Stimulated activated CD4-positive, alpha-beta T cell treated with anti-CD3 and anti-CD28 coated beads, Interleukin-1b, Interleukin-23, amount 100 ng/mL, for 4 hours (primary cell): ENCODE results near the gene TNNI3K.

ENCODE experiments used
- DNase-seq, 2 donors: peaks; one replicate each; pipeline ENCODE4 v3.0.0-alpha.2; 2020; ENCODE audit warnings: low read depth in 2 of 2

TNNI3K gene

GRCh38 chr1:74392186-74392585 is 157.0 kb downstream of the TNNI3K start:
- no peak for DNase-seq

GRCh38 chr1:74392840-74393239 is 157.7 kb downstream of the TNNI3K start:
- no peak for DNase-seq

GRCh38 chr1:74395571-74395970 is 160.4 kb downstream of the TNNI3K start:
- DNase-seq, result no peak

- DNase-seq, result no peak
Observed at GRCh38 chr1:74396462-74396861, 161.3 kb downstream of the TNNI3K start.

- DNase-seq, result no peak
Observed at GRCh38 chr1:74396933-74397332, 161.7 kb downstream of the TNNI3K start.

GRCh38 chr1:74399249-74399648 is 164.1 kb downstream of the TNNI3K start:
- DNase-seq, result no peak

GRCh38 chr1:74402873-74403272 is 167.7 kb downstream of the TNNI3K start:
- DNase-seq, result no peak

- no peak for DNase-seq
Observed at GRCh38 chr1:74403606-74404005, 168.4 kb downstream of the TNNI3K start.

GRCh38 chr1:74406759-74407158 is 171.6 kb downstream of the TNNI3K start:
- DNase-seq, result no peak

- DNase-seq, result no peak
Observed at GRCh38 chr1:74407902-74408301, 172.7 kb downstream of the TNNI3K start.

- DNase-seq, result no peak
Observed at GRCh38 chr1:74412244-74412643, 177.1 kb downstream of the TNNI3K start.

GRCh38 chr1:74415935-74416334 is 180.7 kb downstream of the TNNI3K start:
- no peak for DNase-seq

- no peak for DNase-seq
Observed at GRCh38 chr1:74419611-74420010, 184.4 kb downstream of the TNNI3K start.

GRCh38 chr1:74420467-74420866 is 185.3 kb downstream of the TNNI3K start:
- no peak for DNase-seq

GRCh38 chr1:74422421-74423292 is 187.5 kb downstream of the TNNI3K start:
- no peak for DNase-seq

- DNase-seq, result no peak
Observed at GRCh38 chr1:74423471-74423870, 188.3 kb downstream of the TNNI3K start.

GRCh38 chr1:74425676-74426075 is 190.5 kb downstream of the TNNI3K start:
- no peak for DNase-seq

- DNase-seq, result no peak
Observed at GRCh38 chr1:74426208-74426937, 191.2 kb downstream of the TNNI3K start.

- no peak for DNase-seq
Observed at GRCh38 chr1:74427681-74428080, 192.5 kb downstream of the TNNI3K start.

- DNase-seq, result no peak
Observed at GRCh38 chr1:74429580-74429979, 194.4 kb downstream of the TNNI3K start.

- no peak for DNase-seq
Observed at GRCh38 chr1:74430342-74430934, 195.3 kb downstream of the TNNI3K start.

- DNase-seq, result no peak
Observed at GRCh38 chr1:74431531-74431930, 196.3 kb downstream of the TNNI3K start.

GRCh38 chr1:74432325-74432724 is 197.1 kb downstream of the TNNI3K start:
- DNase-seq, result no peak
